ENCODE results near the gene MLF2.

Gene MLF2

GRCh38 chr12:6777386-6777785 lies 24.4 kb upstream of the MLF2 start:
- DNase-seq: no peak

DNA sequence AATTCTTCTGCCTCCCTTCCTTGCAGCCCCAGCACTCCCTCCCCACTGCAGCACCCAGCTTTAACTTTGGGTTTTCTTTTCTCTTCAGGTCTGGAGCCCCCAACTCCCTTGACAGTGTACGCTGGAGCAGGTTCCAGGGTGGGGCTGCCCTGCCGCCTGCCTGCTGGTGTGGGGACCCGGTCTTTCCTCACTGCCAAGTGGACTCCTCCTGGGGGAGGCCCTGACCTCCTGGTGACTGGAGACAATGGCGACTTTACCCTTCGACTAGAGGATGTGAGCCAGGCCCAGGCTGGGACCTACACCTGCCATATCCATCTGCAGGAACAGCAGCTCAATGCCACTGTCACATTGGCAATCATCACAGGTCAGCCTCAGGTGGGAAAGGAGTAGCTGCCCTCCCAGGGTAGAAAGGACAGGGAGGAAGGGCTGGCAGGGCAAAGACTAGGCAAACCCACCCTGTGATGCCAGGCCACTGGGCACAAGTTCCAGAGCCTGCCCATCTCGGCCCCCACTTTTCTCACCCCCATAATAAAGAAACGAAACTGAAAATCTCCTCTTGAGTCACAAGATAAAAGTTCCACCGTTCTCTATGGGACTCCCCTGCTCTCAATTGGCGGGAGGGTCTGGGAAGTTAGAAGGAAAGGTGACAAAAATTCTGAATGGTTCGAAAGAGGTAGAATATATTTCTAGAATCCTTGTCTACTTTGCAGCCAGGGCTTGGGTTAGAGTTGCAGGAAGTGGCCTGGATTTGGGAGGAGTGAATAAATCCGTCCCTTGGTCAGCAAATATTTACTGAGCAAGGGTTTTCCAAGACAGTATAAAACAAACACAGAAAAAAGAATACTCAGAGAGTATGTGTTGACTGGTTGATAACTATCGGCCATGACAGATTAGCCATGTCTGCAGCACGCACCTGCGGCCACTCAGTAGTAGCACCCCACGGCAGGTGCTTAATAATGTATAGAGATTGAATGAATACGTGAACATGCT lies 22.5 kb upstream of the MLF2 start:
- no peak for DNase-seq

- DNase-seq: no peak
Observed at GRCh38 chr12:6774499-6775062, 21.6 kb upstream of the MLF2 start.

DNA sequence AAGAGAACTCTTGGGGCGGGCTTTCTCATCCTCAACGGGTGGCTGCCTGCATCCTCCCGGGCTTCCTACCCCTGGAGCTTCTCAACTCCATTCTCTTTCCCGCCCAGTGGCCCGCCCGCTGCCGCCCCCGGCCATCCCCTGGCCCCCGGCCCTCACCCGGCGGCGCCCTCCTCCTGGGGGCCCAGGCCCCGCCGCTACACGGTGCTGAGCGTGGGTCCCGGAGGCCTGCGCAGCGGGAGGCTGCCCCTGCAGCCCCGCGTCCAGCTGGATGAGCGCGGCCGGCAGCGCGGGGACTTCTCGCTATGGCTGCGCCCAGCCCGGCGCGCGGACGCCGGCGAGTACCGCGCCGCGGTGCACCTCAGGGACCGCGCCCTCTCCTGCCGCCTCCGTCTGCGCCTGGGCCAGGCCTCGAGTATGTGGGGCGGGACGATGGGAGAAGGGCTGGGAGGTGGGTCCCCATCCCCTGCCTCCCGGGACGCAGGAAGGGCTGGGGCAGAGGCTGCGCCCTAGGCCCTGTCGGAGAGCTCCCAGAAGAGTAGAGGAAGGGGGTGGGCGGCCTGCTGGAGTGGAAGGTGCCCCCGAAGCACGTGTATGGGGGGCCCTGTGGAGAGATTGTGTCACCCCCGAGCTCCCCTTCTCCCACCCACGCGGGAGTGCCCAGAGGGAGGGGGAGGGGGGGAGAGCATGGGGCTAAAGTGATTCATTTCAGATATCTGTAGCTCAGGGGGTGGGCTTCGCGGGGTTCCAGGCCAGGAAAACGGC lies 20.8 kb upstream of the MLF2 start:
- no peak for DNase-seq

GRCh38 chr12:6772726-6773589 lies 20.0 kb upstream of the MLF2 start:
- no peak for DNase-seq

DNA sequence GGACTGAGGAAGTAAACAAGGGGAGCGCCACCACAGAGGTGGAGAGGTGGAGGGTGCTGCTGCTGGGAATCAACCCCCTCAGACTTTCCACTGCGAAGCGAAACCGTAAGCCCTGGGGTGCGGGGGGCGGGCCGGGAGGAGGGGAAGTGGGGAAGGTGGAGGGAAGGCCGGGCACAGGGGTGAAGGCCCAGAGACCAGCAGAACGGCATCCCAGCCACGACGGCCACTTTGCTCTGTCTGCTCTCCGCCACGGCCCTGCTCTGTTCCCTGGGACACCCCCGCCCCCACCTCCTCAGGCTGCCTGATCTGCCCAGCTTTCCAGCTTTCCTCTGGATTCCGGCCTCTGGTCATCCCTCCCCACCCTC lies 19.4 kb upstream of the MLF2 start, which contains the start of gene LAG3:
Gene LAG3 (plus strand): TSS at position 190 of the 365 bp plus-strand sequence. CDS start 333 bp downstream, outside the sequence.
- no peak for DNase-seq

DNA sequence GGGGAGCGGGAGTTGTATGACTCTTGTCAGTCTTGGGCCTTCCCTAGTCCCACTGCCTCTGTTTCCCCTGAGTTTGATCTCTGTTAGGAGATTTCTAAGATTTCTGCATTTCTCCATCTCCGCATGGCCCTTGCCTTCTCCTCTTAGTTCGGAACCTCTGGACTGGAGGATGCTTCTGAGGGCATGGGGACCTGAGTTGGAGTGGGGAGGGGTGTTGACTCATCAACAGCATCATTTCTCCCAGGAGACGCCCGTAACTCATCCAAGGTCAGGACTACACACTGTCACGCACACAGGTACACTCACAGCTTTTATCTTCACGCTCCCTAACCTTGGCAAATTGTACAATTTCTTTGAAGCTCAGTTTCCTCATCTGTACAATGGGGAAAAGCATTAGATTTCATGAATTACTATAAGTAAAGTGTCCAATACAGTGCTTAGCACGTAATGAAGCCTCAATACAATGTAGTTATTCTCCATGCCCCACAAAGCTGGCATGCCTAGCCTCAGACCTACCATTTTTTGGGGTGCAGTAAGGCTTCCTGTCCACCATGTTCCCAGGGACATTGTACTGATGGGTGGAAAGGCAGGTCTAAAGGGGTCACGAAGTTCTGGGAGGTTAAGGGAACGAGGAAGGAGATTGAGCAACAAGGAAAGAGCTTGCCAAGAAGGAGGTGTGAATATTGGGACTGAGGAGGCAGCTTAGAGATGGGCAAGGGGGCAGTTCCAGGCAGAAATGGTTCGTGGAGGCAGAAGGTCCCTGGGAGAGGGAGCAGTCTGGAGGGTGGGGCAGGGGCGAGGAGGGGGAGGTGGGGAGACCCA lies 18.8 kb upstream of the MLF2 start:
- DNase-seq: no peak

GRCh38 chr12:6771091-6771495 lies 18.2 kb upstream of the MLF2 start:
- DNase-seq: peak; percentile 19

- no peak for DNase-seq
Observed at GRCh38 chr12:6770600-6770999, 17.7 kb upstream of the MLF2 start.

- DNase-seq: no peak
Observed at GRCh38 chr12:6770094-6770493, 17.2 kb upstream of the MLF2 start.

DNA sequence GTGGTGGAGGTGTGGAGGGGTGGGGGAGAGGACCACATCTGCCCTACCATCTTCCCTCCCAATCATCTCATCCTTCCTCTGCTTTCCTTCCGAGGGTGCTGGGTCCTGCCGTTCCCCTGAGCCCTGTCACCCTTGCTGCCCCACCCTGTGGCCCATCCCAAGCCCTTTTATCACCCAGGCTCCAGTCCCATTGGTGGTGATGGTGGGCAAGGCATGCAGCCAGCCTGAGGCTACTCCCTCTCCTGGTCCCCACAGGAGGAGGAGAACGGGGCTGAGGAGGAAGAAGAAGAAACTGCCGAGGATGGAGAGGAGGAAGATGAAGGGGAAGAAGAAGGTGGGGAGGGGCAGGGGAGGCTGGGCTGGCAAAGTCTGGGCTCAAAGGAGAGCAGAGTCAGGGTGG lies 16.7 kb upstream of the MLF2 start:
- DNase-seq: no peak

DNA sequence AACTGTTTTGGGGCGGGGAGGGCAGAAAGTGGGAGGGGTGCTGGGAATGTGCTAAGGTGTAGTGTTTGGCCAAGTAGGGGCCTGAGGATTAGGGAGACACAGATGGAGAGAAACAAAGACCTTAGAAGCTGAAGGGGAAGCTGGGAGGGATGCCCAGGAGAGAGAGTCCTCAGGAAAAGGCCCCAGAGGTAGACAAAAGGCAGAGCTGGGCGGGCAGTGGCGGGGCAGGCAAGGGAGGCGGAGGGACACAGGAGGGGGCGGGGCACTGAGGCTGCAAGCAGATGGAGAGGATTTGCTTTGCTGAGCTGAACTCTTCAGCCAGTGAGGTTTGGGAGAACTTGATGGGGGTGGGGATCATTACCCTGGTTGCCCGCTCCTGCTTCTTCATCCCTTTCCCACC lies 16.0 kb upstream of the MLF2 start:
- peak; percentile 31 for DNase-seq

GRCh38 chr12:6768437-6768914 lies 15.5 kb upstream of the MLF2 start:
- DNase-seq: peak; percentile 25

DNA sequence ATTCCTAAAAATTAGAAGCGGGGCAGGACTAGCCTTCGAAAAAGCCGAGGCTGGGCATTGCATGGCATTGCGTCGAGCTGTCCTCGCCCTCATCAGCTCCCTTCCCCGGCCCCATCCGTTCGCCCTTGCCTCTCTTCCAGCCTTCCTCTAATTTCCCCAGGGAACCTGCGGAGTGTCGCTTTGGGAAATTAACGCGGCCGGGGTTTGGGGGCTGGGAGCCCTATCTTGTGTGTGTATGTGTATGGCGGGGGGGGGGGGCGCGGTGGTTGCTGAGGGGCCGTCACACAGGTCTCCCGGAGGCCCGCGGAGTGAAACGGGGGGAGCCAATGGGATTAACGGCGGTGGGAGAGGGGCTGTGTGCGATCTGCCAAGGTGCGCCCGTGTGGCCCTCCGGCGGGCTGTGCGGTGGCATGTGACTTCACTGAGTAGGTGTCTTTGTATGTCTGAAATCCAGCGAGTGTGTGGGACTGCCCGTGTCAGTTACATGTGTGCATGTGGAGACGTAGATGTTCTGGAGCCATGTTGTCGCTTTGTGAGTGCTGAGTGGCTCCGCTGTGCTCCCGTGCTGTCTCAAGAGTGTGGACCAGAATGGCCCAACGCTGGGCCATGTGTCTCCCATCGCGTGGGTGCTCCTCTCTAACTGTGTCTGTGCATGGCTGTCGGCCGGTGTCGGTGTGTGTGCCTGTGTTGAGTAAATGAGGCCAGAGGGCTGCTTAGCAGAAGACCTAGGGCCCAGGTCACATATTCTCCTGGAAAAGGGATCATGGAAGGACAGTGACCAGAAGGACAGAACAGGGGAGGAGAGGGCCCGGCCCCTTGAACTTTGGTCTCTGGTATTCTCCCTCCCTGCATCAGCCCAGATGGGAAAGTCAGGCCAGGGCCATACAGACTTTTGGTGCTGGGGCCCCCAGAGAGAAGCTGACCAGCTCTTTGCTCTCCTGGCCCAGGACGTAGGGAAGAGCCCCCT lies 14.7 kb upstream of the MLF2 start:
- peak; percentile 35 for DNase-seq

GRCh38 chr12:6766651-6767349 lies 13.9 kb upstream of the MLF2 start:
- DNase-seq: peak; percentile 71

GRCh38 chr12:6765634-6766581 lies 13.0 kb upstream of the MLF2 start, which contains the start of gene PTMS:
PTMS (plus strand) TSS chr12:6766363; CDS start chr12:6766706, 343 bp downstream.
- DNase-seq: peak; percentile 94

- no peak for DNase-seq
Observed at GRCh38 chr12:6765048-6765633, 12.2 kb upstream of the MLF2 start.

All from EL (cell line).